HG02840 (cell line): Measurements from ENCODE around the gene DMWD.
"Not testable (repeated sequence)": the region's sequence is repeated elsewhere in the genome, so short reads cannot be mapped to it uniquely, and the experiment has no call there.

ENCODE experiments used
- ATAC-seq: cut with Tn5 transposase; IDR thresholded peaks from one replicate; pipeline ENCODE4 v1.9.1; 2021; ENCODE audit warnings: mild to moderate bottlenecking, moderate library complexity, moderate number of reproducible peaks; ENCODE audit not compliant: unreplicated experiment, low FRiP score

The DMWD gene

DNA sequence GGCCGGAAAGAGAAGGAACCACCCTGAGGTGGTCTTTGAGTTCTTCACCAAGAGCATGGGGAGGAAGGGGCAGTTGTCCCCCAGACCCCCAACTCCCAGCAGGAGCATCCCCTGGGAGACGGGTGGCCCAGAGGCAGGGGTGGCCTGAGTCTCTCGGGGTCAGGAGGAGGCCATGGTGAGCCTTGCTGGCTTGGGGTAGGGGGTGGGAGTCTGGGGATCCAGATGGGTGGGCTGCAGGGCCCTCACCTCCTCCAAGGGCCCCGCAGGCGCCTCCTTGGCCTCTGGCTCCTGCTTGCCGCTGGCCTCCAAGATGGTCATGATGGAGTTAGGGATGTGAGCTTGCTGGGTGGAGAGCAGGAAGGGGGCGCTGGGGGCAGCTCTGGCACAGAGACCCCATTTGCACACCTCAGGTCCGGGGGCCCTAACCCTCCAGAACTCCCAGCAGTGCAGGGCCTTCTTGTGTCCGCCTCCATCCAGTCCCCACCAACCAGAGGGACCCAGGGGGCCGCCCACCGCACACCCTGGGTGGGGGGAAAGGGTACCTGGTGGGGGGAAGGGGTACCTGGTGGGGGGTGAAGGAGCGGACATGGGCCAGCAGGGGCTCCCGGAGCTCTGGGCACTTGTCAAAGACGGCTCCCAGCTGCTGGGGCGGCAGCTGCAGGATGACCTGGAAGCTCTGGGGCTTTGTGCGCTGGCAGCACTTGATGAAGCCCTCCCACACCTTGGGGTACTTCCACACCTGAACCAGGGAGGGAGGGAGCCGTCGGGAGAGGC lies 23.8 kb upstream of the DMWD start:
- no peak for ATAC-seq

DNA sequence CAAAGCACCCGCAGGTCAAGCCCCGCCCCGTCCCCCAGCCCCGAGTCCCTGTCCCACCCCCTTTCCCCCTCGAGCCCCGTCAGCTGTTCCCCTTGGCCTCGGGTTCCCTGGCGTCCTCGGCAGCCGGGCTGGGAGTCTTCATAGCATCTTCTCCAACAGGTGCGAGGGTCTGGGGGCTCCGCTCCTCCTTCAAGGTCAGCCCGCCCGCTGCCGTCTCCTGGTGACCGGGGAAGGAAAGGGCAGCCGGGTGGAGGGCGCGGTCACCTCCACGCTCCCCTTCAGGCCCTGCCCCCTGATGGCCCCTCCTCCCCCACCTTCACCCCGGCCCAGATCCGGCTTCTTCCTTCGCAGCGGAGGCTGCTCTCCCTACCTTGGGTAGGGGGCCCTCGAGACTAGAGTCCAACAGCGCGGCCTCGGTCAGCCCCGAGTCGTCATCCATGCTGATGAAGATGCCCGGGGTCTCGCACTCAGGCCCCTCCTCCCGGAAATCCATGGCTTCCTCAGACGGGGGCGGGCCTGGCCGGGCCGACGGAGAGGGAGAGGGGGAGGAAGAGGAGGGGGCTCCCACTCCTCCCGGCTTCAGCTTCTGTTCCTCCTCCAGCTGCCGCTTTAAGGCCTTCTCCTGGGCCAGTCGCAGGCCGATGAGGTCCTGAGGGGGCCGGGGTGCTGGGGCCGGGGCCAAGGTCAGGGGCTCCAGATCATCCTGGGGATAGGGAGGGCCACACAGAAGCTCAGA lies 23.0 kb upstream of the DMWD start:
- no peak for ATAC-seq

DNA sequence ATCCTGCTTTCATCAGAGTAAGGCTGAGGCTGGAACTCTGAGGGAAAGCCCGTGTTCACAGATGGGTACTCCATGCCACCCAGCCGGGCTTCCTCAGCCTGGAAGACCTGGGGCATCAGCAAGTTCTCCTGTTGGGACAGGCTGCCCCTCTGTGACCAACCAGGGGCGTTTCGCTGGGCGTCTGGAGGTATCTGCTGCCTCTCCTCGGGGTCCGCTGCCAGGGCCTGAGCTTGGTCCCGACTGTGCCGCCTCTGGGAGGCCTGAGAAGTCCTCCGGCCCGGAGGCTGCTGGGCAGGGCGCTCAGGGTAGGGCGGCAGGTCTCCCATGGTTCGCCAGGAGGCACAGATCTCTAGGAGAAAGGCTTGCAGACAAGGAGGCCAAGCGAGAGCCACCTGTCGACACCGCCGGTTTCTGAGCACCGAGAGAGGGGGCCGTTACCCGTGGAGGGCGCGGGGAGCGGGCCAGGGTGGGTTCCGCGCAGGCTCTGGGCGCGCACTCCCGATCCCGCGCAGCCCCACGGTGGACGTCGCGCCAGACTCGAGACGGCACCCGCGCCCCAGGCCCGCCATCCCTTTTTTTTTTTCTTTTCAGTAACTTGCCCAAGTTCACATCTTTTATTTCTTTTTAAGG lies 22.3 kb upstream of the DMWD start, which contains the start of gene RSPH6A:
TSS of gene RSPH6A (minus strand) at position 458 of the 630 bp plus-strand sequence. CDS start at position 326, 132 bp downstream.
- no peak for ATAC-seq

DNA sequence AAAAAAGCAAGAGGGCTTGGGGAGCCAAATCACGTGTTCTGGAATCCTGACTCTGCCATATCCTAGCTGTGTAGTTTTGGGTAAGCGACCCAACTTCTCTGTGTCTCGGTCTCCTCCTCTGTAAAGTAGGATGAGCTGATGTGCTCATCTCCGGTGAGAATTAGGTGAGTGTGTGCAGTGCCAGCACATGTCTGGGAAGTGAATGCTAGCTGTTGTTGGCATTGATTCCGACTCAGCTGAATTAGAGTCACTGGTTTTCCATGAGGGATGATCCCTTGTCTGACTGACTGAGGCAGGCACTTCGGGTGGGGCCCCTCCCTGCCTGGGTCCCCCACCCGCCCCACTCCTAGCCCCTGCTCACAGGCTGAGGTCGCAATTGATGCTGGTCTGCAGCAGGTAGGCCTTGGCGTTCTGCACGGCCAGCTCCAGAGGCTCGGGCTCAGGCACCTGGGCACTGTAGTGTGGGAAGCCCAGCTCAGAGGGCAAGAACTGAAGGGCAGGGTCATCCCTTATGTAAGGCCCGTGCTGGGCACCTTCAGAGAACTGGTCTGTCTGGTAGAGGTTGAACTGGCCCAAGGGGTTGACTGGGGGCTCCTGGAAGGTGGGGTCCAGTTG lies 21.6 kb upstream of the DMWD start:
- ATAC-seq: no peak

DNA sequence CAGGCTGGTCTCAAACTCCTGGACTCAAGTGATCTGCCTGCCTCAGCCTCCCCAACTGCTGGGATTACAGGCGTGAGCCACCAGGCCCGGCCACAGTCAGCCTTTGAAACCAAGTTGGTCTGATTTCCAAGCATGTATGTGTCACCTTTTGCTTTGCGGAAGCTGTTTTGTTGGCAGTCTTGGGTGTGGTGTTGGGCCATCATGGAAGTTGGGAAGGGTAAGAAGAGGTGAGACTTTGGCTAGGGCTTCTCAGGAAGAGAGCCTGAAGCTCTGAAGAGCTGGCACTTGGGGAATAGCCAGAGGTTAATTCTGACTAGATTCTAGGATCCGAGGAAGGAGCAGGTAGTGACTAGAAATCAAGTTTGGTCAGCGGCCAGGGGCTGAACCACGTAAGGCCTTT lies 19.7 kb upstream of the DMWD start:
- no peak for ATAC-seq

GRCh38 chr19:45809643-45810159 lies 17.1 kb upstream of the DMWD start:
- ATAC-seq: no peak

GRCh38 chr19:45805719-45806118 lies 13.1 kb upstream of the DMWD start:
- ATAC-seq: no peak

DNA sequence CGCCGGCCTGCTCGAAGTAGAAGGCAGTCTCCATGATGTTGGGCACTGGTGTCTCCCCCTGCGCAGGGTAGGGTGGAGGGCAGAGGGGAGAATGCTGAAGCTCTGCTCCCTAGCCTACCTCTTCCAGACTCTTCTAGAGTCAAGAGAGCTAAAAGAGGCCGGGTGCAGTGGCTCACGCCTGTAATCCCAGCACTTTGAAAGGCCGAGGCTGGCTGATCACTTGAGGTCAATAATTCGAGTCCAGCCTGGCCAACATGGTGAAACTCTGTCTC lies 12.2 kb upstream of the DMWD start:
- no peak for ATAC-seq

DNA sequence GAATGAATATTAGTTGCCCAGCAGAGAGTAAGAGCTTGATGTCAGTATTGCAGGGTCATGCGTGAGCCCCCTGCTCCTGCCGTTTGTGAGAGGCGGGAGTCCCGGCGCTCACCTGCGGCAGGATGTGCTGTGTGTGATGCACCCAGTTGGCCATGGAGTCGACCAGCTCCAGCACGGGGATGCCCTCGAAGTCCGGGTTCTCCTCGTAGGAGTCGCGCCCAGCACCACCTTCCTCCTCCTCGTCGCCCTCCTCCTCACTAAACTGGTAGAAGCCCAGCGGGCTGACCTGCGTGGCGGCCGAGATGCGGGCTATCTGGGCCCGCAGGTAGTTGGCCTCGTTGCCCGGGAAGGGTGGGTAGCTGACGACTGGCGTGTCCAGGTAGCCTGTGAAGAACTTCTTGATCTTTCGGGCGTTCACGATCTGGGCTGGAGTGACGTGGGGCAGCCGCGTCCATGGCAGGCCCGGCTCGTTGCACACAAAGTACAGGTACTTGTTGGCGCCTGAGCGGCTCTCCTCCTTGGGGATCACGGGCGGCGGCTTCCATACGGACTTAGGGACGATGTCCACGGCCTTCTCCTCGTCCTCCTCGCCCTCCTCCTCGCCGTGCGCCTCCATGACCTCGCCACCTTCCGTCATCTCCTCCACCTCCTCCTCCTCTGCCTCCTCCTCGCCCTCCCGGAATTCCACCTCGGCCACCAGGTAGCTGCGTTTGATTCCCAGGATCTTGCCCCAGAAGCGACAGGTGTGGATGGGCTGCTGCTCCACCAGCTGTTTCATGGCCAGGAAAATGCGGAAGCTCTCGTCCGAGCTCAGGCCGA lies 11.7 kb upstream of the DMWD start:
- ATAC-seq: no peak

GRCh38 chr19:45801603-45802175 lies 9.0 kb upstream of the DMWD start:
- no peak for ATAC-seq

DNA sequence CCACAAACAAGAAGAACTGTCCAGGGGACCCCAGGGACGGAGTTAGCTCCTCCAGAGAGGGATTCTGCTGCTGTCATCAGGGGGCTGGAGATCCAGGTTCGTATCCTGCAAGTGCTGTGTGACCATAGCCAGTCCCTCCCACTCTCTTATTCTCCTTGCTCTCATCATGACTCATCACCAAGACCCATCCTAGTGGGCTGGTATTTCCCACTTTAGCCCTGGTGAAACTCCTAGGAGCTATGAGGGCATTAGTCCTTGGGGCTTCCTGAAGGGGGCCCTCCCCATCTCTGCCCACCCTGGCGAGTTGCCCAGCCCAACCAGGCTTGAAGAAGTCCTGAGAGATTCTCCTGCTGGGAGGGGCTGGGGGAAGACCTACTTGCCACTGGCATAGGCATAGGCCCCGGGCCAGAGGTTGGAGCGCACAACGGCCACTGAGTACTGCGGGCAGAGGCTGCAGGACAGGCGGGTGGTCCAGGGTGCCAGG lies 7.5 kb upstream of the DMWD start:
- ATAC-seq: no peak

DNA sequence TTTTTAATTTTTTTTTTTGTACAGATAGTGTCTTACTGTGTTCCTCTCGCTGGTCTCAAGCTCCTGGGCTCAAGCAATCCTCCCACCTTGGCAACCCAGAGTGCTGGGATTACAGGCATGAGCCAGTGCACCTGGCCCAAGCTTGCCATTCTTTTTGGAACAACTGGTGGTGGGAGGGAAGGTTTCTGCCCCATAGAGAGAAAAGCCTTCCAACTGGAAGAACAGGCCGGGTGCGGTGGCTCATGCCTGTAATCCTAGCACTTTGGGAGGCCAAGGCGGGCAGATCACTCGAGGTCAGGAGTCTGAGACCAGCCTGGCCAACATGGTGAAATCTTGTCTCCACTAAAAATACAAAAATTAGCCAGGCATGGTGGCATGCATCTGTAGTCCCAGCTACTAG lies 6.9 kb upstream of the DMWD start:
- ATAC-seq: not testable (repeated sequence)

GRCh38 chr19:45798995-45799517 lies 6.4 kb upstream of the DMWD start:
- no peak for ATAC-seq

GRCh38 chr19:45794627-45795026 lies 2.0 kb upstream of the DMWD start:
- no peak for ATAC-seq

DNA sequence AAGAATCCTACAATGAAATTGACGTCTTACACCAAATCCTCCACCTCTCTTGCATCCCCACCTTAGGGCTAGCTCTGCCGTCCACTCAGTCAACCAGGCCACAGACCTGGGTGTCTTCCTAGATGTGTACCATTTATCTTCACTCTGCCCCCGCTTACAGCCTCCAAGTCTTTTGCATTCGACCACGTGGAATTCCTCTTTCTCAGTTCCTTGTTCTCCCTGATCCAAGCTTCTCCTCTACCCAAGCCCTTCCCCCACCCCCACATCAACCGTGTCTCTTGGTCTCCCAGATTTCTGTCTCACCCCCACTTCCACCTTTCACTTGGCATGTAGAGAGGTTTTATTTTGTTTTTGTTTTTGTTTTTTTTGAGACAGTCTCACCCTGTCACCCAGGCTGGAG lies 1.2 kb upstream of the DMWD start:
- no peak for ATAC-seq

GRCh38 chr19:45793178-45793564 lies 526 bp upstream of the DMWD start:
- ATAC-seq: no peak

DNA sequence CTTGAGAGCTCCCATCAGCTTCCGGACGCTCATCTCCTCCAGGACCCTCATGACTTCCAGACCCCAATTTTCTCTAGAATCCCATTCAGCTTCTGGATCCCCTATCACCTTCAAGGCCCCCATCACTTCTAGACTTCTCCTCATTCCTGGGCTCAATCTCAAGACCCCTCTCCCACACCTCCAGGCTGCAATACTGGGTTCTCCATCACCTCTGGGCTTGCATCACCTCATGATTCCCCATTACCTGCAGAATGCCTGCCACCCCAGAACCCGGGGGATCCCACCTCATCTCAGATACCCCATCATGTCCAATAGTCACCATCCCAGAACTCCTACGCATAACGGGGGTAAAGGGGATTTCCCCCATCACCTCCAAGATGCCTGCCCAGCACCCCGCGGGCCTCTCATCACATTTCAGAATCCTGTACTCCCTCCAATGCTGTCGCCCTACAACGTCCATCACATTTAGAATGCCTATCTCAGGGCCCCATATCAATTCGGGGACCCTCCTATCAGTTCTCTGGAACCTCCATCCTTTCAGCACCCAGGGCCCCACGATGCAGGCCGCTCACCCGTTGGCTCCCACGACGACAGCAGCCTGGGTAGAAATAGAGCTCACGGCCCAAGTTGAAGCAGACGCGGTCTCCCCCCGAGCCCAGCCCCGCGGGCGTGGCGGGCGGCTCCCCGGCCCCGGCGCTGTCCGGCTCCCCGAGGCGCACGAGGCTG lies 738 bp downstream of the DMWD start:
- ATAC-seq: peak; percentile 14

DNA sequence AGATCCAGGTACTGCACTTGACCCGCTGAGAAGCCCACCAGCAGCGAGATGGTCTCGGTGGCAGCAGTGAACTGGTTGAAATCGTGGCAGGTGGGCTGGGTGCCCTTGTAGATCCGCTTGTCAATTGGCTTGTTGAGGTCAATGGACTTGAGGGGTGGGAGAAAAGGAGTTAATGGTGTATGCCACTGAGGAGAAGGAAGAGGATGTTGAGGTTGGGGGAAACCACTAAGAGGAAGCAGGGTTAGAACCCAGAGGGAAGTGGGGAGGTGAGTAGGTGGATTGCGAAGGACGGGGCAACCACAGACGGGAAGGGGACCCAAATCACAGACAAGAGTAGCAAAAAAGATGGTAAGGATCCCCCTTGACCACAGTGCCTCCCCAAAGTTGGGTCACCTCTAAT lies 1.7 kb downstream of the DMWD start:
- ATAC-seq: no peak
